Naive thymus-derived CD4-positive, alpha-beta T cell (primary cell): ENCODE results near the gene COPE. TPM values are rescaled to one million over a fixed set of nuclear protein-coding genes. Genes with fewer than 3 reads are reported as not detected.
A peak's percentile ranks its signal among the peaks of the same experiment; 100 is the strongest.

Experiments
- ATAC-seq: fragments of 150-1000 bp; cut with Tn5 transposase; 2 replicates; pipeline ENCODE4 v1.10.0; 2021; ENCODE audit warnings: mild to moderate bottlenecking, moderate library complexity
- CTCF ChIA-PET: fragments of 350-600 bp; sonication (Branson Sonifier 250); formaldehyde crosslinking; loops from one replicate; lab custom pipeline; 2021; ENCODE audit warnings: antibody characterized with exemption; lab: Charles Lee
- POLR2A ChIA-PET: fragments of 350-600 bp; sonication (Branson Sonifier 250); formaldehyde crosslinking; loops from one replicate; lab custom pipeline; 2021; ENCODE audit warnings: antibody characterized with exemption, inconsistent platforms; lab: Charles Lee
- DNase-seq, 9 donors: peaks; one replicate each; pipeline versions ENCODE4 v3.0.0 to v3.0.0-alpha.2; 2020 to 2022; ENCODE audit warnings: mixed read lengths in 1 of 9
- H3K27ac ChIP-seq: one replicate; pipeline ENCODE4 v1.7.0; 2013; ENCODE audit warnings: mild to moderate bottlenecking, low read depth, low read length, moderate library complexity
- H3K27me3 ChIP-seq, 2 donors: one replicate each; pipeline ENCODE4 v1.7.0; 2013; ENCODE audit warnings: low read length in 2 of 2, mild to moderate bottlenecking in 2 of 2, moderate library complexity in 2 of 2; ENCODE audit not compliant: control insufficient read depth in 2 of 2, insufficient read depth in 2 of 2
- H3K36me3 ChIP-seq, 3 experiments: 1 replicate in 2 of 3; 2 replicates in 1 of 3; pipeline ENCODE4 v1.7.0; 2013; ENCODE audit warnings: low read length in 3 of 3, mild to moderate bottlenecking in 3 of 3, moderate library complexity in 1 of 3; ENCODE audit not compliant: insufficient read depth in 3 of 3, control insufficient read depth in 2 of 3
- H3K4me1 ChIP-seq, 2 donors: one replicate each; pipeline ENCODE4 v1.7.0; 2013; ENCODE audit warnings: low read length in 2 of 2, mild to moderate bottlenecking in 2 of 2, moderate library complexity in 1 of 2; ENCODE audit not compliant: control insufficient read depth in 2 of 2, insufficient read depth in 2 of 2
- H3K4me3 ChIP-seq: 2 replicates; pipeline ENCODE4 v1.7.0; 2013; ENCODE audit warnings: mild to moderate bottlenecking, low read length
- H3K9me3 ChIP-seq, 3 experiments: 1 replicate in 2 of 3; 2 replicates in 1 of 3; pipeline ENCODE4 v1.7.0; 2013; ENCODE audit warnings: low read length in 3 of 3; ENCODE audit not compliant: control insufficient read depth in 2 of 3
- H3K27ac Mint-ChIP-seq, 9 donors: one replicate each; pipeline ENCODE4 v1.8.0; 2020 to 2022; ENCODE audit warnings: mixed read lengths in 9 of 9, mild to moderate bottlenecking in 8 of 9, moderate library complexity in 5 of 9, inconsistent platforms in 2 of 9
- H3K27me3 Mint-ChIP-seq, 5 donors: one replicate each; pipeline ENCODE4 v1.8.0; 2021 to 2022; ENCODE audit warnings: mixed read lengths in 5 of 5, mild to moderate bottlenecking in 1 of 5
- H3K36me3 Mint-ChIP-seq, 5 donors: one replicate each; pipeline ENCODE4 v1.8.0; 2020 to 2022; ENCODE audit warnings: mixed read lengths in 5 of 5, mild to moderate bottlenecking in 3 of 5, inconsistent platforms in 1 of 5
- H3K4me1 Mint-ChIP-seq, 7 donors: one replicate each; pipeline ENCODE4 v1.8.0; 2020 to 2022; ENCODE audit warnings: mixed read lengths in 7 of 7, mild to moderate bottlenecking in 3 of 7, inconsistent platforms in 1 of 7
- H3K4me3 Mint-ChIP-seq, 10 donors: one replicate each; pipeline ENCODE4 v1.8.0; 2020 to 2022; ENCODE audit warnings: mild to moderate bottlenecking in 10 of 10, mixed read lengths in 10 of 10, moderate library complexity in 6 of 10, inconsistent platforms in 2 of 10
- H3K9me3 Mint-ChIP-seq, 11 donors: one replicate each; pipeline ENCODE4 v1.8.0; 2020 to 2022; ENCODE audit warnings: mixed read lengths in 11 of 11, mild to moderate bottlenecking in 4 of 11, inconsistent platforms in 1 of 11, moderate library complexity in 1 of 11
- intact Hi-C, 2 donors: fragments of 100-400 bp; cut with micrococcal nuclease; formaldehyde crosslinking; loops; one replicate each; pipeline ENCODE4 v1.15.1; 2023
- polyA plus RNA-seq, 2 donors: library from polyadenylated mRNA; unstranded; fragments of 300-500 nt; fragmentation: Illumina TruSeq; gene quantifications; one replicate each; pipeline ENCODE4 v1.2.3, GENCODE V29; 2021
- total RNA-seq, 6 experiments: library from RNA in 5 of 6; stranded (reverse) in 5 of 6; gene quantifications; 1 replicate in 5 of 6; 2 replicates in 1 of 6; pipeline ENCODE4 v1.2.3 and lab custom pipeline; 2021 to 2026

COPE gene
- total and polyA plus RNA-seq, 7 experiments from 2014 or later = 124 to 283 (median 182) TPM

DNA sequence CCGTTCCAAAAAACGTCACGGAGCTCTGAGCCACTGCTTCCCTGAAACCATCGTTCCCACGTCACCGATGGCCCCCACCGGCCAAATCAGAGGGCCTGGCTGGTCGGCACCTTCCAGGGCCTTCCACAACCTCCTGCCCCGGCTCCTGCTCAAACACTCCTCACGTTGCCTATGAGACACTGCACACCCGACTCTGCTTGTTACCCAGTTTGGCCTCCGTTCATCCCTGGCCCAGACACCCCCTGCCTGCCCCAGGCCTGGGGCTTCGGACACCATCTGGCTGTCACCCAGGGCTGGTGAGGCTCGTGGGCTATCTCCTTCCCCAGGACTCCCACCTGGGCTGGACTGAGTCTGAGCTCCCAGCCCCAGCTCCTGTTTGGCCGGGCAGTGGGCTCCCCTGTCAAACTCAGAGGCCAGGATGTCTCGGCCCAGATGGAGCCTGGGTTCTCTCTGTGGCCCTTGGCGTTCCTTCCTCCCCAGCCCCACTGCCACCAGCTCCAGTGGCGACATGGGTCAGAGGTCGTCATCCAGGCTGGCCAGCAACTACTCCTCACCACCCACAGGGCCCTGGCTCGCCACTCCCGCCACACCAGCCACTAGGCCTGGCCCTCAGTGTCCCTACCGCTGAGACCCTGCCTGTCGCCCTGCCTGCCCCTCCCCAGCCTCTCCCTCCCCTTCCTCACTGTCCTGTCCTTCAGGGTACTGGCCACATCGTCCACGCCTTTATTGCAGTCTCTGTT, 41.0 kb downstream of the COPE start:
- CTCF ChIA-PET = no interaction called here
- POLR2A ChIA-PET = no interaction called here
- intact Hi-C loops = no loop called here

DNA sequence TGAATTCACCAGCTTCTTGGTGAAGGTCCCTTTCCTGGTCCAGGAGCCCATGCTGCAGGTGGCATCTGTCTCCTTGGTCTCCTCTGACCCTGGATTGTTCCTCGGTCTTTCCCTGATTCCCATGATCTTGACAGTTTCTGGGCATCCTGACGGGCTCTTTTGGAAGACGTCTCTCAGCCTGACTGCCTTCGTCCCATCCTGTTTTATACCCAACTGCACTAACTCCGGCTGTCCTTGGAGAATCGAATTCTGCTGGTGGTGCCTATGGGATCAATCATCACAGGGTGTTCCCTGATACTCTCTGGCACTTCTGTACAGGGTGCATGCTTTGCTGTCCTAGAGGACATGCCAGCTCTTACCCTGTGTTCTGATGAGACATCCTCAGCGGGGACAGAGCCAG, 42.3 kb downstream of the COPE start:
- no peak overlapping the region for H3K27ac ChIP-seq
- ATAC-seq (no peak), DNase-seq (no peak)
- ChIA-PET POLR2A (interaction anchor here (0.7 kb wide), 1 partner anchor 403 kb away, joined by 3 read pairs; no protein-coding TSS in a partner anchor), CTCF (no interaction called here)
- H3K27me3 Mint-ChIP-seq = peaks cover 0 to under 1% (median 0%) of the 10 kb centered on the region in 5 donors
- no peak overlapping the region for H3K27ac Mint-ChIP-seq
- intact Hi-C loops = no loop called here
- peaks cover 0 to 5% (median 0%) of the 10 kb centered on the region in 5 donors for H3K36me3 Mint-ChIP-seq
- no peaks in the 10 kb centered on the region for H3K4me1 ChIP-seq
- peaks cover 1 to 7% (median 3%) of the 10 kb centered on the region in 7 donors for H3K4me1 Mint-ChIP-seq
- peaks cover 0 to 4% (median 0%) of the 10 kb centered on the region in 11 donors for H3K9me3 Mint-ChIP-seq
- no peaks in the 10 kb centered on the region for H3K9me3 ChIP-seq
- H3K27me3 ChIP-seq = no peaks in the 10 kb centered on the region
- H3K4me3 ChIP-seq = no peak overlapping the region
- no peaks in the 10 kb centered on the region for H3K36me3 ChIP-seq
- no peak overlapping the region for H3K4me3 Mint-ChIP-seq

More for the DNA sequence above, 41.0 kb downstream of the COPE start:
- Mint-ChIP-seq H3K27me3 (no peaks in the 10 kb centered on the region), H3K9me3 (peaks cover 0 to 4% (median 0%) of the 10 kb centered on the region in 11 donors), H3K36me3 (peaks cover 0 to 5% (median 0%) of the 10 kb centered on the region in 5 donors), H3K4me3 (no peak overlapping the region), H3K4me1 (peaks cover 0 to 3% (median 0%) of the 10 kb centered on the region in 7 donors), H3K27ac (no peak overlapping the region)
- Histone ChIP-seq H3K9me3 (no peaks in the 10 kb centered on the region), H3K4me3 (no peak overlapping the region), H3K27ac (no peak overlapping the region), H3K27me3 (no peaks in the 10 kb centered on the region), H3K36me3 (no peaks in the 10 kb centered on the region), H3K4me1 (no peaks in the 10 kb centered on the region)
- no peak for DNase-seq
- ATAC-seq = no peak

DNA sequence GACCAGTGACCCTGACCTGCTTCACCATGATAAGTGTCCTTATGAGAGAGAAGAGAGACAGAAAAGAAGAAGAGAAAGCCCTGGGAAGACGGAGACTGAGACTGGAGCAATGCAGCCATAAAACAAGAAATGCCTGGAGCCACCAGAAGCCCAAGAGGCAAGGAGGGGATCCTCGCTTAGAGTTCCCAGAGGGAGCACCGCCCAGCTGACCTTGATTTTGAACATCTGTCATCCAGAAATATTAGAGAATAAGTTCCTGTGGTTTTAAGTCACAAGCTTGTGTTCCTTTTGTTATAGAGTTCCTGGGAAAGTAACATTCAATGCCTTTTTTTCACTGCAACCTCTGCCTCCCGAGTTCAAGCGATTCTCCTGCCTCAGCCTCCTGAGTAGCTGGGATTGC, 43.5 kb downstream of the COPE start:
- H3K9me3 Mint-ChIP-seq = peaks cover 0 to 4% (median 0%) of the 10 kb centered on the region in 11 donors
- H3K4me3 ChIP-seq = no peak overlapping the region
- DNase-seq (no peak), ATAC-seq (no peak)
- H3K4me1 ChIP-seq = no peaks in the 10 kb centered on the region
- H3K9me3 ChIP-seq = no peaks in the 10 kb centered on the region
- H3K27ac ChIP-seq = no peak overlapping the region
- ChIA-PET POLR2A (no interaction called here), CTCF (no interaction called here)
- peaks cover 0 to 10% (median 3%) of the 10 kb centered on the region in 5 donors for H3K27me3 Mint-ChIP-seq
- H3K27me3 ChIP-seq = no peaks in the 10 kb centered on the region
- H3K4me1 Mint-ChIP-seq = peaks cover 5 to 16% (median 13%) of the 10 kb centered on the region in 7 donors
- no peak overlapping the region for H3K27ac Mint-ChIP-seq
- H3K36me3 Mint-ChIP-seq = peaks cover 0 to 5% (median 0%) of the 10 kb centered on the region in 5 donors
- no peak overlapping the region for H3K4me3 Mint-ChIP-seq
- intact Hi-C loops = no loop called here
- no peaks in the 10 kb centered on the region for H3K36me3 ChIP-seq

DNA sequence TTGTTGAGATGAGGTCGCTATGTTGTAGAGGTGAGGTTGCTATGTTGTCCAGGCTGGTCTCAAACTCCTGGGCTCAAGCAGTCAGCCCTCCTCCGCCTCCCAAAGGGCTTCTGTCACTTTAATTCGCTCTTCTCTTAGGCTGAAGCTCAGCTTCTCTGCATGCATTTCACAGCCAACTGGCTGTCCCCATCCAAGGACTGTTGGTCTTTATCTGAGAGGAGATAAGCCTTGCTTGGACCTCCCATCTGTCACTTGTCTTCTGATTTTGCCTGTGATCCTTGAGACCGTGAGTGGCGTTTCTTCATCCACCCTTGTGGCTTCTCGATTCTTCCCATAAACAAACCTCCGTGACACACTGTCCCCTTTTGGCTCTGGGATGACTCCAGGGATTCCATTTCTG, 47.6 kb downstream of the COPE start:
- peak overlapping the region in 2 of 10 donors; percentile 5 to 21 for H3K4me3 Mint-ChIP-seq
- H3K27me3 Mint-ChIP-seq = peaks cover 0 to 10% (median 4%) of the 10 kb centered on the region in 5 donors
- no peak overlapping the region for H3K4me3 ChIP-seq
- H3K27ac Mint-ChIP-seq = no peak overlapping the region
- no peak overlapping the region for H3K27ac ChIP-seq
- H3K9me3 ChIP-seq = no peaks in the 10 kb centered on the region
- intact Hi-C loops = no loop called here
- ATAC-seq (no peak), DNase-seq (no peak)
- ChIA-PET POLR2A (interaction anchor here (0.6 kb wide), 1 partner anchor 18 kb away, joined by 4 read pairs; no protein-coding TSS in a partner anchor), CTCF (interaction anchor here (0.6 kb wide), 1 partner anchor 275 kb away, joined by 3 read pairs; no protein-coding TSS in a partner anchor)
- peaks cover 0 to 11% (median 4%) of the 10 kb centered on the region in 5 donors for H3K36me3 Mint-ChIP-seq
- H3K4me1 ChIP-seq = no peaks in the 10 kb centered on the region
- peaks cover 5 to 18% (median 15%) of the 10 kb centered on the region in 7 donors for H3K4me1 Mint-ChIP-seq
- H3K36me3 ChIP-seq = peaks cover 0 to 18% (median 9%) of the 10 kb centered on the region in 3 experiments
- no peaks in the 10 kb centered on the region for H3K27me3 ChIP-seq
- H3K9me3 Mint-ChIP-seq = peaks cover 0 to under 1% (median 0%) of the 10 kb centered on the region in 11 donors

DNA sequence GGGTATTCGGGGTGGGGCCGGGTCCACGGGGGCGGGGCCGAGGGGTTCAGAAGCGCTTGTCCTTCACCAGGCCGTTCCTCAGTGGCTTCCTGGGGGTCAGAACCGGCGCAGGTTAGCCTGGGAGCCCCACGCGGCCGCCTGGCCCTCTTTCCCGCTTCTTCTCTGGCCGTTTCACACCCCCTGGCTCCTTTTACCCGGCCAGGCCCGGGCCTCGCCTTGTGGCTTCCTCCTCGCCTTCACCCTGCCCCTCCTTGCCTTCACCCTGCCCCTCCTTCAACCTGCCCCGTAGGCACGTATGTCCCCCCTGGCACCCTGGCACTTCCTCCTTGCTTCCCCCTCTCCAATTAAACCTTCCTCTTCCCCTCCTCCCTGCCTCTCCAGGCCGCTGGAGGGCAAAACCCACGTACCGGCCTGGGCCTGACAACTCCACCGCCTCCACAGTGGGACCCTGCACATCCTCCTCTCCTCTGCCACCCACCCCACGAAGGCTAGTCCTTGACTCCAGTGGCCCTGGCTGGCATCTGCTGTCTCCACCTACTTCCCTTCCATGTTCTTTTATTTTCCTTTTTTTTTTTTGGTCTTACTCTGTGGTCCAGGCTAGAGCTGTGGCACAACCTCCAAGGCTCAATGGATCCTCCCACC, 48.5 kb downstream of the COPE start:
- ATAC-seq = no peak
- H3K36me3 ChIP-seq = peaks cover 0 to 26% (median 13%) of the 10 kb centered on the region in 3 experiments
- no peaks in the 10 kb centered on the region for H3K27me3 ChIP-seq
- no peaks in the 10 kb centered on the region for H3K4me1 ChIP-seq
- DNase-seq = no peak
- no peaks in the 10 kb centered on the region for H3K9me3 ChIP-seq
- H3K4me1 Mint-ChIP-seq = peaks cover 5 to 18% (median 15%) of the 10 kb centered on the region in 7 donors
- ChIA-PET CTCF (interaction anchor here (0.7 kb wide), 1 partner anchor 405 kb away, joined by 3 read pairs; no protein-coding TSS in a partner anchor), POLR2A (interaction anchor here (0.6 kb wide), 1 partner anchor 19 kb away, joined by 4 read pairs; no protein-coding TSS in a partner anchor)
- H3K27me3 Mint-ChIP-seq = peaks cover 0 to 10% (median 4%) of the 10 kb centered on the region in 5 donors
- H3K27ac Mint-ChIP-seq = peak overlapping the region in 1 of 9 donors; percentile 70
- H3K4me3 Mint-ChIP-seq = peak overlapping the region in 3 of 10 donors; percentile 47 to 72 (median 49)
- H3K9me3 Mint-ChIP-seq = peaks cover 0 to 2% (median 0%) of the 10 kb centered on the region in 11 donors
- no peak overlapping the region for H3K4me3 ChIP-seq
- intact Hi-C loops = no loop called here
- H3K36me3 Mint-ChIP-seq = peaks cover 0 to 13% (median 5%) of the 10 kb centered on the region in 5 donors
- no peak overlapping the region for H3K27ac ChIP-seq

DNA sequence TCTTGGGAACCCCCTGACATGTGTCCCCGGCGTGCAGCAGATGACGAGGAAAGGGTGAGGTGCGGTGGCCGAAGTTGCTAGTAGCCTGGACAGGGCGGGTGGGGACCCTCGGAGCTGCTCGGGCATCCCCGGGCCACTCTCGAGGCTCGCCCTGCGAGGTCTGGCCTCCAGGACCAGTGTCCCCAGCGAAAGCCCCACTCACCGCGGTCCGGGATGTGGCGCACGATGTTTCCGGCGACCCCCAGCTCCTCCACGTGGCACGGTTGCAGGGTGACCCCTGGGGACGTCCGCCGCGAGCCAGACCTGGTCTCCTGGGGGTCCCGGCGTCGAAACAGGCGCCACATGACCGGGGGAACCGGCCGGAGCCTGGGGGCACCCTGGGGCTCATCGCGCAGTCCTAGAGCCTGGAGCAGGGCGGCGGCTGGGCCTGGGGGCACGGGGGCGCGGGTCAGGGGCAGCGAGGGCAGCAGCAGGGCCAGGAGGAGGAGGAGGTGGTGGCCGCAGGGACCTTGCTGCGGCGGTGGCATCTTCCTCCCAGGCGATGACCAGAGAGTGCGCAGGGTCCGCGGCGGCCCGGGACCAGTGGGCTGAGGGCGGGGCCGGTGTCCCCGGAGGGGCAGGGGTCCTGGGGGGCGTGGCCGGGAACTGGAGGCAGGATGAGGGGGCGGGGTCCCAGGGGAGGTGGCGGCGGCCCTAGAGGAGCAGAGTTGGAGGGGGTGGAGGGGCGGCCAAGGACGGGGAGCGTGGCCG, 49.2 kb downstream of the COPE start:
- ChIA-PET CTCF (interaction anchor here (0.5 kb wide), 1 partner anchor 206 kb away, joined by 3 read pairs; no protein-coding TSS in a partner anchor), POLR2A (no interaction called here)
- Mint-ChIP-seq H3K9me3 (peaks cover 0 to 2% (median 0%) of the 10 kb centered on the region in 11 donors), H3K27ac (no peak overlapping the region), H3K27me3 (peaks cover 0 to 10% (median 4%) of the 10 kb centered on the region in 5 donors), H3K36me3 (peaks cover 0 to 16% (median 5%) of the 10 kb centered on the region in 5 donors), H3K4me3 (peak overlapping the region in 1 of 10 donors; percentile 72), H3K4me1 (peaks cover 5 to 18% (median 15%) of the 10 kb centered on the region in 7 donors)
- intact Hi-C loops = loop anchor here in 1 of 2 donors (5.0 kb wide), 1 partner anchor 418 kb away; no protein-coding TSS in a partner anchor
- no peak for DNase-seq
- Histone ChIP-seq H3K36me3 (peaks cover 0 to 33% (median 14%) of the 10 kb centered on the region in 3 experiments), H3K4me3 (no peak overlapping the region), H3K4me1 (no peaks in the 10 kb centered on the region), H3K27me3 (no peaks in the 10 kb centered on the region), H3K27ac (no peak overlapping the region), H3K9me3 (no peaks in the 10 kb centered on the region)
- ATAC-seq = no peak
